Measurements from ENCODE around the gene OR1F1. TPM values are rescaled to one million over a fixed set of nuclear protein-coding genes. Genes with fewer than 3 reads are reported as not detected.
A peak's percentile ranks its signal among the peaks of the same experiment; 100 is the strongest.

The OR1F1 gene
- total and polyA plus RNA-seq, 9 of the 15 experiments (the other 6 are each of a cell fraction or from before 2014, with no cell fraction given): 0.15 to 0.61 (median 0.35) TPM; not detected in 3

DNA sequence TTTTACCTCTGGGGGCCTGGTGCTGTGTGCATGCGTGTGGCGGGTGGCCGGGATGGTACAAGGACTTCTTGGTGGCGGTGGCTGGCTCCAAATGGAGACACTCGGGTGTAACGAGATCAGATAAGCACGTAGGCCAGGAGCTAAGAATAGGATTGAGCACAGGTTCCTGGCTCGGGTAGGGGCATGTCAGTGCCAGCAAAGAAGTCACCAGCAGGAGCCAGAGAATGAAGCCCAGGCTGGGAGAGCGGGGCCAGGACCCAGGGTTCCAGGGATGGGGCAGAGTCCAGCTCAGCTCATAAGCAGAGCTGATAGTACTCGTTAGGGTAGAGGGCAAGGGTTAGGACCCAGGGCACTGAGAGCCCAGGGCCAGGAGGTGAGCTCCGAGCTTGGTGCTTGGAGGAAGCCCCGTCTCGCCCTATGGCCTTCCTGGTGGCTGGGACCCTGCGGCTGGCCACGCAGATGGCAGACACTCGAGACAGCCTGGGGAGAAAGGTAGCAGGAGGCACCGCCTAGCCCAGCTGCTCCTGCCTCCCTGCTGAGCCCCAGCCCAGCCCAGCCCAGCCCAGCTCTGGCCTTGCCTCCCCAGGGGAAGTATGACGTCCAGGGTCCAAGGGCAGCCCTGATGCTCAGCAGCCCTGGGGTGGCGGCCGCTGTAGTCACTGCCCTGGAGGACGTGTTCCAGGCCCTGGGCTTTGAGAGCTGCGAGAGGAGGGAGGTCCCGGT lies 44.2 kb upstream of the OR1F1 start:
- WGBS (ENCODE audit: insufficient coverage, low coverage, missing lambda C conversion rate): 56% methylated on average over 22 of the region's 23 CpGs
- in situ Hi-C loops (cut with MboI): no loop called here
- ATAC-seq (peak; percentile 55), FAIRE-seq (no peak), DNase-seq (ENCODE audit: extremely low read depth in 1 of 4, low spot score in 3 of 4) (no peak)
- Histone ChIP-seq H3K79me2 (ENCODE audit: control insufficient read depth, insufficient read depth, low read length) (no peaks in the 10 kb centered on the region), H3K9ac (ENCODE audit: insufficient read depth in 1 of 2, low read depth in 2 of 2, low read length in 2 of 2) (peak overlapping the region in 1 of 2 experiments; percentile 73; a peak in 2 of 4 replicates), H4K20me1 (replicated peaks; ENCODE audit: control insufficient read depth, insufficient read depth, low read length) (no peaks in the 10 kb centered on the region; the same call in 1 of the 2 replicates), H3K9me3 (replicated peaks; ENCODE audit: control insufficient read depth, insufficient read depth, low read depth, low read length) (no peaks in the 10 kb centered on the region), H3K9me1 (ENCODE audit: control insufficient read depth, insufficient read depth, low read length) (no peaks in the 10 kb centered on the region), H3K4me1 (replicated peaks in 1 of 2; ENCODE audit: control insufficient read depth in 2 of 2, insufficient read depth in 2 of 2, low read length in 2 of 2) (peaks cover 0 to 49% of the 10 kb centered on the region in 2 experiments; a peak in 2 of 5 replicates), H3K36me3 (ENCODE audit: control insufficient read depth, insufficient read depth, low read length) (peaks cover 19% of the 10 kb centered on the region; the same call in 1 of the 3 replicates), H3K27ac (ENCODE audit: extremely low read depth, low read depth, low read length) (no peak overlapping the region), H3K4me2 (ENCODE audit: insufficient read depth, low read length) (no peak overlapping the region), H3K27me3 (ENCODE audit: control insufficient read depth in 2 of 2, insufficient read depth in 2 of 2, low read length in 2 of 2) (no peaks in the 10 kb centered on the region), H2AFZ (ENCODE audit: low read depth, low read length) (no peak overlapping the region), H3K4me3 (no peak overlapping the region)
- ChIA-PET POLR2A (interaction anchor here (0.5 to 2.5 kb wide), 5 partner anchors 9 to 1043 kb away, joined by 3 to 14 read pairs (median 4); partner anchors contain the start of gene ZNF213), CTCF (ENCODE audit: low intra/inter-chr PET ratio) (no interaction called here)
- TF ChIP-seq CBX3 (IDR thresholded peaks at IDR 0.05; ENCODE audit: borderline replicate concordance in 1 of 2, low read length in 2 of 2) (no peak), KHSRP (IDR thresholded peaks at IDR 0.05) (no peak), ZNF584 (CRISPR knock-in tag; IDR thresholded peaks at IDR 0.05; ENCODE audit: low read depth) (no peak), DDX20 (tag; IDR thresholded peaks at IDR 0.05; ENCODE audit: low read depth) (no peak), PURB (CRISPR knock-in tag; IDR thresholded peaks at IDR 0.05; ENCODE audit: low read depth) (no peak), SMC3 (conservative IDR thresholded peaks at IDR 0.05; ENCODE audit: insufficient read depth, low read depth, low read length) (no peak), ZNF507 (tag; conservative IDR thresholded peaks at IDR 0.05) (no peak)
- intact Hi-C loops (cut with micrococcal nuclease): no loop called here
- no TSS peak for BruUV-seq (replicated peaks)
